ENCODE results near the gene ELFN2. TPM values are rescaled to one million over a fixed set of nuclear protein-coding genes. Genes with fewer than 3 reads are reported as not detected.

The ELFN2 gene
- polyA plus RNA-seq, 1 donor from 2014 or later = 4.4 TPM

GRCh38 chr22:37449331-37450001 is 22.2 kb upstream of the ELFN2 start:
- Histone ChIP-seq H3K4me3 (ENCODE audit: low read length) (no peak overlapping the region), H3K27ac (ENCODE audit: low read length) (no peak overlapping the region), H3K9ac (ENCODE audit: low read length) (no peak overlapping the region), H3K9me3 (ENCODE audit: low read length) (no peaks in the 10 kb centered on the region), H4K20me1 (ENCODE audit: insufficient read depth) (no peaks in the 10 kb centered on the region), H3K9me2 (ENCODE audit: insufficient read depth, low read length) (no peaks in the 10 kb centered on the region), H3K27me3 (ENCODE audit: insufficient read depth, low read depth, low read length) (no peaks in the 10 kb centered on the region), H3K4me2 (ENCODE audit: low read length) (no peak overlapping the region), H3F3A (ENCODE audit: insufficient read depth, low read length, poor library complexity, severe bottlenecking) (no peaks in the 10 kb centered on the region), H2AFZ (ENCODE audit: low read depth, low read length) (no peak overlapping the region), H3K79me2 (replicated peaks; ENCODE audit: insufficient read depth, low read length) (no peaks in the 10 kb centered on the region), H3K36me3 (ENCODE audit: insufficient read depth, low read length) (no peaks in the 10 kb centered on the region)
- no peak for TF ChIP-seq EZH2 (IDR thresholded peaks at IDR 0.05; ENCODE audit: borderline replicate concordance, insufficient read depth, low read length, poor library complexity, severe bottlenecking)
- no peak for TF ChIP-seq REST (IDR thresholded peaks at IDR 0.05; ENCODE audit: borderline replicate concordance)
- TF ChIP-seq POLR2AphosphoS5 (IDR thresholded peaks at IDR 0.05) = no peak
- no peak for TF ChIP-seq RAD21 (conservative IDR thresholded peaks at IDR 0.05)
- no peak for TF ChIP-seq SMC3 (conservative IDR thresholded peaks at IDR 0.05; ENCODE audit: poor library complexity)
- no peak for TF ChIP-seq MXI1 (conservative IDR thresholded peaks at IDR 0.05; ENCODE audit: poor library complexity, severe bottlenecking)

GRCh38 chr22:37448516-37449127 is 21.3 kb upstream of the ELFN2 start:
- TF ChIP-seq EZH2 (IDR thresholded peaks at IDR 0.05; ENCODE audit: borderline replicate concordance, insufficient read depth, low read length, poor library complexity, severe bottlenecking) (no peak), REST (IDR thresholded peaks at IDR 0.05; ENCODE audit: borderline replicate concordance) (no peak), POLR2AphosphoS5 (IDR thresholded peaks at IDR 0.05) (no peak), CTCF (IDR thresholded peaks at IDR 0.05; ENCODE audit: poor library complexity, severe bottlenecking) (no peak), TAF1 (IDR thresholded peaks at IDR 0.05; ENCODE audit: low read depth) (no peak), MXI1 (conservative IDR thresholded peaks at IDR 0.05; ENCODE audit: poor library complexity, severe bottlenecking) (no peak), SMC3 (conservative IDR thresholded peaks at IDR 0.05; ENCODE audit: poor library complexity) (no peak), RAD21 (conservative IDR thresholded peaks at IDR 0.05) (no peak), EP300 (conservative IDR thresholded peaks at IDR 0.05; ENCODE audit: poor library complexity, severe bottlenecking) (no peak)
- no peak overlapping the region for H3K4me3 ChIP-seq (ENCODE audit: low read length)
- H3K36me3 ChIP-seq (ENCODE audit: insufficient read depth, low read length) = no peaks in the 10 kb centered on the region

More at GRCh38 chr22:37448516-37449127, 21.3 kb upstream of the ELFN2 start:
- Histone ChIP-seq H3K9me3 (ENCODE audit: low read length) (no peaks in the 10 kb centered on the region), H3K79me2 (replicated peaks; ENCODE audit: insufficient read depth, low read length) (no peaks in the 10 kb centered on the region), H3K27me3 (ENCODE audit: insufficient read depth, low read depth, low read length) (no peaks in the 10 kb centered on the region), H4K20me1 (ENCODE audit: insufficient read depth) (no peaks in the 10 kb centered on the region), H3F3A (ENCODE audit: insufficient read depth, low read length, poor library complexity, severe bottlenecking) (no peaks in the 10 kb centered on the region), H3K4me2 (ENCODE audit: low read length) (no peak overlapping the region), H3K9me2 (ENCODE audit: insufficient read depth, low read length) (no peaks in the 10 kb centered on the region), H2AFZ (ENCODE audit: low read depth, low read length) (no peak overlapping the region), H3K9ac (ENCODE audit: low read length) (no peak overlapping the region), H3K27ac (ENCODE audit: low read length) (no peak overlapping the region)

Measured in neural cell (in vitro differentiated cells).